HG03175 (cell line): Measurements from ENCODE around the gene MMP11.

ENCODE experiments used
- ATAC-seq: cut with Tn5 transposase; IDR thresholded peaks from one replicate; pipeline ENCODE4 v1.9.1; 2021; ENCODE audit warnings: mild to moderate bottlenecking, moderate library complexity; ENCODE audit not compliant: unreplicated experiment

MMP11 gene

DNA sequence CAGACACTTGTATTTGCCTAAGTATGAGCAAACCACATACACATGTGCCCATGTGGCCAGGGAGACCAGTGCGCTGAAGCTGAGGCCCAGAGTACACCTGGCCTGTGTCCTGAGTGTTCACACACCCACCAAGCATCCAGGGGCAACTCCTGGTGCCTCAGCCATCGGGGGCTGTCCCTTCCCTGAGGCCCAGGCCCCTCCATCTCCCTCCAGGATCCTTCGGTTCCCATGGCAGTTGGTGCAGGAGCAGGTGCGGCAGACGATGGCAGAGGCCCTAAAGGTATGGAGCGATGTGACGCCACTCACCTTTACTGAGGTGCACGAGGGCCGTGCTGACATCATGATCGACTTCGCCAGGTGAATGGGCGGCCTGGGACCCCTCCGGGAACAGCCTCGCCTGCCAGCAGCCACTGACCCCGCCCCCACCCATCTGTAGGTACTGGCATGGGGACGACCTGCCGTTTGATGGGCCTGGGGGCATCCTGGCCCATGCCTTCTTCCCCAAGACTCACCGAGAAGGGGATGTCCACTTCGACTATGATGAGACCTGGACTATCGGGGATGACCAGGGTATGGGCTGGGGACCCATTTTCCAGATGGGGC is 7.6 kb downstream of the MMP11 start:
- ATAC-seq = no peak

DNA sequence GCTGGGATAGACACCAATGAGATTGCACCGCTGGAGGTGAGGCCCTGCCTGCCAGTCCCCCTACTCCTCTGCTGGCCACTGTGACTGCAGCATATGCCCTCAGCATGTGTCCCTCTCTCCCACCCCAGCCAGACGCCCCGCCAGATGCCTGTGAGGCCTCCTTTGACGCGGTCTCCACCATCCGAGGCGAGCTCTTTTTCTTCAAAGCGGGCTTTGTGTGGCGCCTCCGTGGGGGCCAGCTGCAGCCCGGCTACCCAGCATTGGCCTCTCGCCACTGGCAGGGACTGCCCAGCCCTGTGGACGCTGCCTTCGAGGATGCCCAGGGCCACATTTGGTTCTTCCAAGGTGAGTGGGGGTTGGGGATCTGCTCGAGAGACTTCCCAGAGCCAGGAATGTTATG is 8.4 kb downstream of the MMP11 start:
- ATAC-seq = no peak

DNA sequence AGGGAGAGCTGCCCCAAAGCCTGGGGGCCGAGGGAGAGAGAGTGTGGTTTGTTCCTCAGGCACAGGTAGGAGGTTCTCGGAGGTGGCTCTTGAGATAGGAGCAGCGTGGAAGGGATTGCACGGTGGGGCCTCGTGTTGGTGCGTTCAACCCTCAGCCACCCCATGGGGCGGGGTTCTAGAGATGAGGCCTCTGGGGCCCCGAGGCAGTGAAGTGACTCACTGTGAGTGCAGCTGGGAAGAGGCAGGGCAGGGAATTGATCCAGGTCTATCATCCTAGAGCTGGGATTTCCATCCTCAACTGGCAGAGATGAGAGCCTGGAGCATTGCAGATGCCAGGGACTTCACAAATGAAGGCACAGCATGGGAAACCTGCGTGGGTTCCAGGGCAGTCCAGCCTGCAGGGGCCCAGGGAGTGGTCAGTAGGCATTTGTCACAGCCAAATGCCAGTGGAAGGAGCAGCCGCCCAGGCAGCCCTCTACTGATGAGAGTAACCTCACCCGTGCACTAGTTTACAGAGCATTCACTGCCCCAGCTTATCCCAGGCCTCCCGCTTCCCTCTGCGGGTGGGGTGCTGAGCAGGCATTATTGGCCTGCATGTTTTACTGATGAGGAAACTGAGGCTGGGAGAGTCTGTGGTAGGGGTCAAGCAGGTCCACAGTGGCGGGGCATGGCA is 9.0 kb downstream of the MMP11 start:
- ATAC-seq = no peak

DNA sequence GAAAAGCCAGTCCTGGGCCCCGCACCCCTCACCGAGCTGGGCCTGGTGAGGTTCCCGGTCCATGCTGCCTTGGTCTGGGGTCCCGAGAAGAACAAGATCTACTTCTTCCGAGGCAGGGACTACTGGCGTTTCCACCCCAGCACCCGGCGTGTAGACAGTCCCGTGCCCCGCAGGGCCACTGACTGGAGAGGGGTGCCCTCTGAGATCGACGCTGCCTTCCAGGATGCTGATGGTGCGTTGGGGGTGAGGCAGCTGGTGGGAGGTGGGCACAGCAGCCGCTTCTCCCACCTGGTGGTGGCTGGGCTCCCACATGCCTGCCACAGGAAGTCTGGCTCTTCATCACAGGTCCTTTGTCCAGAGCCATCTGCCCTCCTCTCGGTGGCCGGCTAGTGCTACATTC is 9.6 kb downstream of the MMP11 start:
- ATAC-seq = no peak

DNA sequence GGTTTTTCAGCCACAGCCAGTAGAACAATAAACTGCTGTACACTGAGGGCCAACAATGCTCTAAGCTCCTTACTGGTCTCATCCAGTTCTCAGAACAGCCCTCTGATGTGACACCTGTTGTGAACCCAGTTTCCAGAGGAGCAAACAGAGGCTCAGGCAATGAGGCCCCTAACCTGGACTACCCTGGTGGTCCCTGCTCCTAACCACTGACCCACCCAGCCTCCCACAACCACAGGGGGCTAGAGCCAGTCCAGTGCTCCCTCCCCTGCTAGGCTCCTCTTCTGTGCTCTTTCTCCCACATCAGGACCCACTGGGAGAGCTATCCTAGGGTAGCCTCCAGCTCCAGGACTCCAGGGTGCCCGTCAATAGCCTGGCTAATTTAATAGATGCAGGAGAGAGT is 10.1 kb downstream of the MMP11 start:
- no peak for ATAC-seq

DNA sequence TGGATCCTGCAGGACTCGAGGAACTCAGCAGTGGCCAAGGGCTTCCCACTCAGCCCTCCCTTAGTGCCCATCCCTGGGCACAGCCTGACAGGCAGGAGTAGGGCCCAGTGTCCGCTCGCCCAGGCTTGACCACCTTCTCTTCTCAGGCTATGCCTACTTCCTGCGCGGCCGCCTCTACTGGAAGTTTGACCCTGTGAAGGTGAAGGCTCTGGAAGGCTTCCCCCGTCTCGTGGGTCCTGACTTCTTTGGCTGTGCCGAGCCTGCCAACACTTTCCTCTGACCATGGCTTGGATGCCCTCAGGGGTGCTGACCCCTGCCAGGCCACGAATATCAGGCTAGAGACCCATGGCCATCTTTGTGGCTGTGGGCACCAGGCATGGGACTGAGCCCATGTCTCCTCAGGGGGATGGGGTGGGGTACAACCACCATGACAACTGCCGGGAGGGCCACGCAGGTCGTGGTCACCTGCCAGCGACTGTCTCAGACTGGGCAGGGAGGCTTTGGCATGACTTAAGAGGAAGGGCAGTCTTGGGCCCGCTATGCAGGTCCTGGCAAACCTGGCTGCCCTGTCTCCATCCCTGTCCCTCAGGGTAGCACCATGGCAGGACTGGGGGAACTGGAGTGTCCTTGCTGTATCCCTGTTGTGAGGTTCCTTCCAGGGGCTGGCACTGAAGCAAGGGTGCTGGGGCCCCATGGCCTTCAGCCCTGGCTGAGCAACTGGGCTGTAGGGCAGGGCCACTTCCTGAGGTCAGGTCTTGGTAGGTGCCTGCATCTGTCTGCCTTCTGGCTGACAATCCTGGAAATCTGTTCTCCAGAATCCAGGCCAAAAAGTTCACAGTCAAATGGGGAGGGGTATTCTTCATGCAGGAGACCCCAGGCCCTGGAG is 10.9 kb downstream of the MMP11 start:
- no peak for ATAC-seq

DNA sequence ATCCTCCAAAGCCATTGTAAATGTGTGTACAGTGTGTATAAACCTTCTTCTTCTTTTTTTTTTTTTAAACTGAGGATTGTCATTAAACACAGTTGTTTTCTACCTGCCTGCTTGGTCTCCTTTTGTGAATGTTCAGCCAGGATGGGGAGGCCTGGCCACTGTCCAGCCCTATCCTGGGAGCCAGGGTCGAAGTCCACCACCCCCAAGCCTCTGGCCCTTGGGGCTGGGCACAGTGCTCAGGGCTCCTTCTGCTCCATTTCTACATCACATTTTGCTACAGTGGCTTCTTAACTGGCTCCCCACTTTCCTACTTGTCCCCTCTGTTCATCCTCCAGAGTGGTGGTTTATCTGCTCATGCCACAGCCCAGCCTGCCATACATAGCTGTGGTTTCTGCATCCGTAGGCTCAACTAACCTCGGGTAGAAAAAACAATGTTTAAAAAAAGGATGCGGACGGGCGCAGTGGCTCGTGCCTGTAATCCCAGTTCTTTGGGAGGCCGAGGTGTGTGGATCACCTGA is 11.6 kb downstream of the MMP11 start:
- no peak for ATAC-seq

DNA sequence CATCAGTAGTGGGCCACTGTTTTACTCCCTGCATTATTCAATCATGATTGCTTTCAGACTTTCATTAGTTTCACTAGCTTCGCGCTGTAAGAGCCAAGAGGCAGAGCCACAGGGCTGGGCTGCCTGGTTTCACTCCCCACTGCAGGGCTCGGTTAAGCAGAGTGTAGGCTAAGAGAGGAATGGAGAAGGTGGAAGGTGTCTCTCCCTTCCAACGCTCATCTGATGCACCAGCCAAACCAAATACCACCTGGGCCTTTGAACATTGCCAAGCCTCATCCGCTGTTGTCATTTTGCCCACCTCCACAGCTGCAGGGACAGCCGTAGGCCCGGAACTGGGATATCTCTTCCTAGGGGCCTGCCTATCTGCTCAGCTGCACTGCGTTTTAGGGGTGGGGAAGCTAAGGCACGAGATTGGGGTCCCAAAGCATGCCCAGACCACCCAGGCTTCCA is 13.6 kb downstream of the MMP11 start:
- no peak for ATAC-seq

DNA sequence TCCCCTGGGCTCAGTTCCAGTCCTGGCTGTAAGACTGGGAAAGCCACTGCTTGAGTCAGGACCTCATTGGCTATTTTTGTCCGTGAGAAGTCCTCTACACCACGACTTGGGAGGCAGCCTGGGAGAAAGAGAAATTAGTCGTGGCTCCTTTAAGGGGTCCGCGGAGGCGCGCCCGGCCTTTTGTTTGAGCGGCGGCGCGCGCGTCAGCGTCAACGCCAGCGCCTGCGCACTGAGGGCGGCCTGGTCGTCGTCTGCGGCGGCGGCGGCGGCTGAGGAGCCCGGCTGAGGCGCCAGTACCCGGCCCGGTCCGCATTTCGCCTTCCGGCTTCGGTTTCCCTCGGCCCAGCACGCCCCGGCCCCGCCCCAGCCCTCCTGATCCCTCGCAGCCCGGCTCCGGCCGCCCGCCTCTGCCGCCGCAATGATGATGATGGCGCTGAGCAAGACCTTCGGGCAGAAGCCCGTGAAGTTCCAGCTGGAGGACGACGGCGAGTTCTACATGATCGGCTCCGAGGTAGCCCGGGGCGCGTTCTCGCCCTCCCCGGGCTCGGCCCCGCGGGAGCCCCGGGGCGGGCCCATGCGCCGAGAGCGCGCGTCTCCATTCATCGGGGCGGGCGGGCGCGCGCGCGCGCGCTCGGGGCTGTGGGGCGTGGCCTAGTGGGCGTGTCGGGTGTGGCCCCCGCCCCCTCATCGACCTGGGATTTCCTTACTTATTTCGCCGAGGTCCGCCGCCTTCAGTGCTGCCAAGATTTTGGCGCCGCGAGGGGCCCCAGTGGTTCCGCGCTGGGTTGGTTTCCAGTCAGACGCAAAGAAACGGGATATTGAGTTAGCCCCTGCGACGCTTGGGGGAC is 14.3 kb downstream of the MMP11 start, which contains the start of gene SMARCB1:
TSS of gene SMARCB1 (plus strand) at position 215 of the 848 bp plus-strand sequence. CDS start at position 419, 204 bp downstream.
- ATAC-seq = peak; percentile 65

DNA sequence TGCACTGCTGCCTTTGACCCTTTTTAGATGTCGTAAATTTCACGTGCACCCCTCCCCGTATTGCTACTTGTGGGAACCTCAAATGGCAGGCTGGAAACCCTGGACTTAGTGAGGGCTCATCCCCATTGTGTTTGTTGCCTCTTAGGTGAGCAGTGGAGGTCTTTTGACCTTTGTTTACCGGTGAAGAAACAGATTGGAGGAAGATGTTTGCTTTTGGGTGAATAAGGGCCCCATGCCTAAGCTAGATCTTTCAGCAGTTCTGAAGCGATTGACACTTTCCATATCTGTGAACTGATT is 14.9 kb downstream of the MMP11 start:
- peak; percentile 27 for ATAC-seq

DNA sequence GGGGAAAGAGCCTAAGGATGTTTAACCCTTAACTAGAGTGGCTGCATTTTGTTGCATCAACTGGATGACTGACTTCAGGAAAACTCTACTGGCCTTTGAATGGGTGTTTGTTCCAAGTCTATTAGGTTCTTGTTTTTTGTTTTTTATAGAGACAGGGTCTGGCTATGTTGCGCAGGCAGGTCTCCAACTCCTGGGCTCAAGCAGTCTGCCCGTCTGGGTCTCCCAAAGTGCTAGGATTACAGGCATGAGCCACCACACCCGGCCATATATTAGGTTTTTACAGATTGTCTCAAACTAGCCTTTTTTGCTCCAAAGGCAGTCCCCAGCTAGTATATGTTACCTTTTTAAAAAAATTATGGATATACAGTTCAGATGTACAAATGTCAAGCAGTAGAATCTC is 15.3 kb downstream of the MMP11 start:
- ATAC-seq = no peak

DNA sequence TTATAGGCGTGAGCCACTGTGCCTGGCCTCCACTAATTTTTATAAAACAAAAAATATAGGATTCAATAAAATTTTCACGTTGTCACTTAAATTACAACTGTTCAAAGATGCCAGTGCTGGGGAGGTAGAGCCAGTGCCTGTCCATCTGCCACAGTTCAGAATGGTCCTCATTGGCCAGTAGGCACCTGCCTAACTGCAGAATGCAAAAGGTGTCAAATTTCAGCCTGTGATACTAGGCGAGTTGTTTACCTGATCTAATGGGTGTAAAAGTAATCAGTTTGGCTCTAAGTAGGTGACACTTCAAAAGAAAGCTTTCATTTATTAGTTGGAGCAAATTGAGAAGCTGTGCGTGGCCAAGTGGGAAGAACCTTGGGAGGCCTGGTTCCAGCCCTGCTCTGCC is 16.5 kb downstream of the MMP11 start:
- ATAC-seq = no peak

DNA sequence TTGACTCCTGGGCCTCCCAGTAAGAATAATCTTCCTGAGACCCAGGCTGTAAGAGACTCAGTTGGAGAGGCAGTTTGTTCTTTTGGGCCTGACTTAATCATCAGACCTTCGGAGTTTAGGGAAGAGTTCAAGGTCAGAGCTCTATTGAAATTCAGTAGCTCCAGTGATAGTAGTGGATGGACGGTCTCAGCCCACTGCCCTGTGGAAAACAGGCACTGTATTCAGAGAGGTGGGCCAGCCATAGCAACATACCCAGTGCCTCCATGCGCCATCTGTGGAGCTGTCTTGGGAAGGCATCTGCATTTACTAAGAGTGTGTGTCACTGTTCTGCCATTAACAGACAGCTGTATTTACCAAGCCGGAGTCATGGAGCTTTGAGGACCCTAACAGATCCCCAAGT is 17.0 kb downstream of the MMP11 start:
- no peak for ATAC-seq

DNA sequence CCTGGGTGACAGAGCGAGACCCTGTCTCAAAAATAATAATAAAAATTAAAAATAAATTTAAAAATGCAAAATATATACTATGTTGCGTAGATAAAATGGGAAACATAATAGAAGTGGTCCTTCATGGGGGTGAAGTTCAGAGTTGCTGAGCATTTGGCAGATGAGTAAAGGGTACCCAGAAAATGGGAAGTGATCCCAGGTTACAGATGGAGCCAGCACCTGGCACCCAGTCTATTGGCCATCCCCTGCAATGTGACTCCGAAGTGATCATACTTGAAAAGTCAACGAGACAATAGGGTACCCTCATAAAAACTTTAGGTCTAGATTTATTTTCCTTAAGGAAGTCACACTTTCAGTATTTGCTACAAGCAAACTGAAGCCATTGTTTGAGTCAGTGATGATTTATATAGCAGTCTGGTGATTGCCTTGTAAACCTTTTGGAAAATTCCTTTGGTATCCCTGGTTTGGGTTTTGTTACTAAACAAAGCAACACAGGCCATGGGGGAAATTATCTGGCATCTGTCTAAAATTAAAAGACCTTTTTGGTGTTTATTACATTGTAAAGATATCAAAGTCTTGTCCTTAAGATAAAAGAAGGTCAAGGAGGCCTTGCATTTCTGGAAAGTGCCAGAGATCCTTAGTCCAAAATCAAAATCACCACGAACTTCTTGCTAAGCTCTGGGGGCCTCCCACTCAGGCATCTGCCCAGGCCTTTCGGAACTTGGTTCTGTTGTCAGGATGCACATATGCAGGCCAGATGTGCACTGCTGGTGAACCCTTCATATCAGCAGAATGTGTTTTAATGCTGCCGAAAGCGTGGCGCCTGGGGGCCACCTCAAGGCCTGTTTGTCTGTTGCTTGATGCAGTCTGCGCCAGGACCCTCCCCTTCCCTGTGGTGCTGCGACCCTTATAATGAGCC is 18.4 kb downstream of the MMP11 start:
- ATAC-seq = no peak

DNA sequence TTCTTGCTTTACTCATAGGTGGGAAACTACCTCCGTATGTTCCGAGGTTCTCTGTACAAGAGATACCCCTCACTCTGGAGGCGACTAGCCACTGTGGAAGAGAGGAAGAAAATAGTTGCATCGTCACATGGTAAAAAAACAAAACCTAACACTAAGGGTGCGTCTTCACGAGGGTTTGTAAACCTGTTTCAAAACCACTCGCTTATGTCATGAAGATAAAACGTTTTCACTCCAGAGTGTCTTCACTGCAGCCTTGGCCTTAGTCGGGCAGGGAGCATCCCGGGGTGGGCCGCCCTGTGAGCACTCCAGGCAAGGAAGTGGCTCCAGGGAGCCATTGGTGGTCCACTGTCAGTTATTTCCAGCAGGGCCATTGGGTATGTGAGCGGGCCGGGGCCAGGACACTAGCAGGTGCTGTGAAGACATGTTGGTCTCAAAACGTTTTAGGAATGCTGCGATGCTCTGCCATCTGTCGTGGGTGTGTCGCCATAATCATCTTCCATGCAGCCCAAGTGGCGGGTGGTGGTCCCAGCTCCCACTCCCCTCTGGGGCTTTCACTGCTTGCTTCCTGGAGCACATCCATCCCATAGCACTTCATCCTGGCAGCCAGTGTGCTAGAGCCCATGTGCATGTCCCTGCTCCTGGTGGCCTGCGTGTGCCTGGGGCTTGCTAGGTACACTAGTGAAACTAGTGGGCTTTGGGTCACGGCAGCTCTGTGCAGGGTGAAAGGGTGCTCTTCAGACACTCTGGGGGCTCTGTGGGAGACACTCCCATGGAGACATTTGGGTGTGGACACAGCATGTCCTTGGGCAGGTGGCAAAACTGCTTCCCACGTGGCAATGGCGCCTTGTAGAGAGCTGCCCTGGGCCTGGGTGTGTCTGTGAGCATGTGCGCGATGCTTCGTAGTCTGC is 19.3 kb downstream of the MMP11 start:
- no peak for ATAC-seq

DNA sequence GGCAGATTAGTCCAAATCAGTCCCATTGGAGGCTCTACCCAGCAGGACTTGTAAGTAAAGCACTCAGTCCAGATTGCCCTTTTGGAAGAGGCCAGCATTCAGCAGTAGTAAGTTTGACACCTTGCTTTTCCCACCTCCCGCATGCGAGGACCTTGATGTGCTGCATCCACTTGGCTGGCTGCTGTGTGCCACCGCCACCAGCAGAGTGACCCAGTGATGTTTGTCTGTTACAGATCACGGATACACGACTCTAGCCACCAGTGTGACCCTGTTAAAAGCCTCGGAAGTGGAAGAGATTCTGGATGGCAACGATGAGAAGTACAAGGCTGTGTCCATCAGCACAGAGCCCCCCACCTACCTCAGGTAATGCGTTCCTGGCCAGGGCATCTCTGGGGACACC is 20.7 kb downstream of the MMP11 start:
- no peak for ATAC-seq

DNA sequence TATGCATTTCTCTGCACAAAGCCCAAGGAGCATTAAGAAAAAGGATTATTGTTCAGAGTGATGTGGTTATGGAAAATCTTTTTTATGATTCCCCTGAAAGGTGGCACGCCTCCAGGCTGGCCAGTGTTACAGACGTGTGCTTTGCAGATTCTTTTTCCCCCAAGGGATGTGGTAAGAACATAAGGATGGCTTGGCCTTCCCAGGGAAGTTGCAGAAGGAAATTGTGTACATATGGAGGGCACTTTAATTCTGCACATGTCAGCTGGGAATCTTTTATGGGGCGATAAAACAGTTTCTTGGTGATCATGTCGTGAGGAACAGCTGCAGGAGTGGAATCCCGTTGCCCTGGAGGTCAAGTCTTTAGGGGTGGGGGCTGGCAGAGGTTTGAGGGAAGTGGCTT is 23.8 kb downstream of the MMP11 start:
- ATAC-seq = no peak

DNA sequence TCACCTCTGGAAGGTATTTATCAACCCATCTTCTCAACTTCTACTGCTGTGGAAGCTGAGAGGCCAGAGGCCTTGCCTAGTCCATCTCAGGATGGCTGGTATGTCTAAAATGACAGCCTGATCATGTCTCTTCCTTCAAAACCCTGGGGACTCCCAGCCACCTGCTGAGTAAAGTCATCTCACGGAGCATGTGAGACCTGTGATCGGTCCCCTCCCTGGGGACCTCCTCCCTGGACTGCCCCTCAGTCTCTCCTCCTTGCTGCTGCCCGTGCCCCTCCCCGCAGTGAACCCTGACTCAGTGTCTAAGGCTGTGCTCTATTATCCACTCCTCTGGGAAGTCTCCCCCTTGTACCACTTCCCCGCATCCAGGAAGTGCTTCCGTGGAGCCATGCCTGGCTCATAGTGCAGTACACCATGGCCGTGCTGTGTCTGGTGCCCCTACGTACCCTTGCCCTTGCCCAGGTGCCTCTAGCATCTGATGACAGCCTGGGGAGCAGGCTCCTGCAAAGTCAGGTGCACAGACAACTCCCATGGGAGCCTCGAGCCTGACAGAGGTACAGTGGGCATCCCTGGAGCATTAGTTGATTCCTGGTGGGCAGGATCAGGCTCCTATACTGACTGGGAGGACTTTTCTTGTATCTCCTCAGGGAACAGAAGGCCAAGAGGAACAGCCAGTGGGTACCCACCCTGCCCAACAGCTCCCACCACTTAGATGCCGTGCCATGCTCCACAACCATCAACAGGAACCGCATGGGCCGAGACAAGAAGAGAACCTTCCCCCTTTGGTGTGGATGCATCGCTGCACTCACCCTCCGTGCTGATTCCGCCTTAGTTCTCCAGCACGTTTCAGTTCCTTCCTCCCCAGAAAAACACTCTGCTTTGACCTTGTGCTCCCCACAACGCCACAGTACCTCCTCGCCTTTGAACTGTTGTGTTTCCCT is 27.9 kb downstream of the MMP11 start:
- peak; percentile 58 for ATAC-seq
